CD4-positive, alpha-beta T cell (primary cell): ENCODE data around the gene TMEM131. TPM values are rescaled to one million over a fixed set of nuclear protein-coding genes. Genes with fewer than 3 reads are reported as not detected.
"Not testable (repeated sequence)": the region's sequence is repeated elsewhere in the genome, so short reads cannot be mapped to it uniquely, and the experiment has no call there.

Experiments used
- ATAC-seq: fragments of 200-7000 bp; cut with Tn5 transposase; one replicate; pipeline ENCODE4 v1.10.0; 2022; ENCODE audit warnings: mild to moderate bottlenecking; ENCODE audit not compliant: poor library complexity
- CTCF ChIA-PET: fragments of 350-600 bp; sonication (Branson Sonifier 250); formaldehyde crosslinking; loops from one replicate; lab custom pipeline; 2021; ENCODE audit warnings: antibody characterized with exemption, inconsistent platforms; lab: Charles Lee
- POLR2A ChIA-PET: fragments of 350-600 bp; sonication (Branson Sonifier 250); formaldehyde crosslinking; loops from one replicate; lab custom pipeline; 2021; ENCODE audit warnings: antibody characterized with exemption, inconsistent platforms; lab: Charles Lee
- DNase-seq, 14 experiments: peaks; one replicate each; pipeline ENCODE4 v3.0.0-alpha.2; 2013 to 2020; ENCODE audit warnings: mixed read lengths in 2 of 14
- H3K27ac ChIP-seq, 2 donors: one replicate each; pipeline versions ENCODE4 v1.5.1 to v1.7.0; 2013; ENCODE audit warnings: low read length in 2 of 2, low read depth in 1 of 2, mild to moderate bottlenecking in 1 of 2
- H3K27me3 ChIP-seq, 2 experiments: 1 replicate in 1 of 2; 2 replicates in 1 of 2; pipeline versions ENCODE4 v1.6.1 to v1.7.0; 2013; ENCODE audit warnings: low read length in 2 of 2, control low read depth in 1 of 2, mild to moderate bottlenecking in 1 of 2, moderate library complexity in 1 of 2; ENCODE audit not compliant: insufficient read depth in 2 of 2, control insufficient read depth in 1 of 2
- H3K36me3 ChIP-seq: one replicate; pipeline ENCODE4 v1.6.1; 2013; ENCODE audit warnings: low read length, control low read depth; ENCODE audit not compliant: insufficient read depth
- H3K4me1 ChIP-seq: one replicate; pipeline ENCODE4 v1.6.1; 2013; ENCODE audit warnings: low read length, control low read depth; ENCODE audit not compliant: insufficient read depth
- H3K4me3 ChIP-seq: one replicate; pipeline ENCODE4 v1.5.1; 2013; ENCODE audit warnings: mild to moderate bottlenecking, low read length, moderate library complexity
- H3K9me3 ChIP-seq, 2 experiments: 1 replicate in 1 of 2; 2 replicates in 1 of 2; pipeline versions ENCODE4 v1.6.1 to v1.7.0; 2013; ENCODE audit warnings: low read length in 2 of 2, mild to moderate bottlenecking in 2 of 2, control low read depth in 1 of 2, moderate library complexity in 1 of 2; ENCODE audit not compliant: control insufficient read depth in 1 of 2, insufficient read depth in 1 of 2
- H3K27ac Mint-ChIP-seq: one replicate; pipeline ENCODE4 v1.8.0; 2020; ENCODE audit warnings: mixed read lengths
- H3K27me3 Mint-ChIP-seq: one replicate; pipeline ENCODE4 v1.8.0; 2021; ENCODE audit warnings: mixed read lengths
- H3K36me3 Mint-ChIP-seq: one replicate; pipeline ENCODE4 v1.8.0; 2021; ENCODE audit warnings: low read depth, mixed read lengths
- H3K4me1 Mint-ChIP-seq: one replicate; pipeline ENCODE4 v1.8.0; 2021; ENCODE audit warnings: low read depth, mixed read lengths
- H3K4me3 Mint-ChIP-seq: one replicate; pipeline ENCODE4 v1.8.0; 2020; ENCODE audit warnings: mild to moderate bottlenecking, mixed read lengths
- H3K9me3 Mint-ChIP-seq: one replicate; pipeline ENCODE4 v1.8.0; 2020; ENCODE audit warnings: mixed read lengths
- CTCF ChIP-seq: fragments of 200-600 bp; IDR thresholded peaks from one replicate; pipeline ENCODE4 v1.8.0; 2022; ENCODE audit warnings: antibody characterized with exemption, mild to moderate bottlenecking
- intact Hi-C, 2 experiments: fragments of 100-400 bp; cut with DNase I in 1 of 2; cut with micrococcal nuclease in 1 of 2; formaldehyde crosslinking; loops; one replicate each; pipeline versions ENCODE4 v1.15.1 to v1.9.0; 2023 to 2025; cut with DNase I, micrococcal nuclease
- total RNA-seq, 174 experiments: library from RNA in 2 of 174; stranded (reverse) in 2 of 174; gene quantifications; one replicate each; pipeline ENCODE4 v1.2.3 and lab custom pipeline; 2021 to 2026

Gene TMEM131
- total RNA-seq, 2 experiments from 2014 or later = 29.2 to 33.6 TPM

- intact Hi-C loops = no loop called here
- no peaks in the 10 kb centered on the region for H3K27me3 Mint-ChIP-seq
- Histone ChIP-seq H3K36me3 (peaks cover 5% of the 10 kb centered on the region), H3K4me1 (peaks cover 10% of the 10 kb centered on the region), H3K9me3 (no peaks in the 10 kb centered on the region), H3K27ac (no peak overlapping the region), H3K4me3 (no peak overlapping the region), H3K27me3 (no peaks in the 10 kb centered on the region)
- H3K36me3 Mint-ChIP-seq = peaks cover 25% of the 10 kb centered on the region
- no peak overlapping the region for H3K27ac Mint-ChIP-seq
- no peak overlapping the region for H3K4me3 Mint-ChIP-seq
- H3K4me1 Mint-ChIP-seq = peaks cover 79% of the 10 kb centered on the region
- ATAC-seq (no peak), DNase-seq (no peak)
- H3K9me3 Mint-ChIP-seq = no peaks in the 10 kb centered on the region
- POLR2A ChIA-PET = no interaction called here
- TF ChIP-seq CTCF = no peak
- CTCF ChIA-PET = no interaction called here
Measured at GRCh38 chr2:97849881-97850528, 145.7 kb downstream of the TMEM131 start.

GRCh38 chr2:97848306-97848705 lies 147.4 kb downstream of the TMEM131 start:
- no peaks in the 10 kb centered on the region for H3K27me3 ChIP-seq
- H3K4me3 ChIP-seq = no peak overlapping the region
- no peak for TF ChIP-seq CTCF
- no peak overlapping the region for H3K4me3 Mint-ChIP-seq
- no peaks in the 10 kb centered on the region for H3K36me3 ChIP-seq
- intact Hi-C loops = no loop called here
- ATAC-seq = no peak
- H3K4me1 Mint-ChIP-seq = peaks cover 69% of the 10 kb centered on the region
- no peaks in the 10 kb centered on the region for H3K9me3 ChIP-seq
- no peak for DNase-seq
- H3K36me3 Mint-ChIP-seq = peaks cover 15% of the 10 kb centered on the region
- no peak overlapping the region for H3K27ac Mint-ChIP-seq
- H3K9me3 Mint-ChIP-seq = no peaks in the 10 kb centered on the region
- H3K27ac ChIP-seq = no peak overlapping the region
- H3K4me1 ChIP-seq = peaks cover 10% of the 10 kb centered on the region
- CTCF ChIA-PET = no interaction called here
- H3K27me3 Mint-ChIP-seq = no peaks in the 10 kb centered on the region
- POLR2A ChIA-PET = no interaction called here

- H3K36me3 ChIP-seq, H3K27ac ChIP-seq, H3K9me3 ChIP-seq, POLR2A ChIA-PET, DNase-seq, H3K4me3 ChIP-seq, H3K27me3 Mint-ChIP-seq, H3K27ac Mint-ChIP-seq, H3K4me3 Mint-ChIP-seq, H3K9me3 Mint-ChIP-seq, intact Hi-C loops, H3K4me1 ChIP-seq, ATAC-seq, H3K27me3 ChIP-seq: not testable (repeated sequence)
- CTCF ChIA-PET = interaction anchor here (0.6 kb wide), 1 partner anchor 29 kb away, joined by 4 read pairs; no protein-coding TSS in a partner anchor
- H3K36me3 Mint-ChIP-seq = peaks cover 25% of the 10 kb centered on the region
- peaks cover 57% of the 10 kb centered on the region for H3K4me1 Mint-ChIP-seq
Measured at GRCh38 chr2:97846716-97847115, 149.0 kb downstream of the TMEM131 start.

- intact Hi-C loops = no loop called here
- no peaks in the 10 kb centered on the region for H3K9me3 ChIP-seq
- ATAC-seq (no peak), DNase-seq (no peak)
- H3K4me1 ChIP-seq = no peaks in the 10 kb centered on the region
- Mint-ChIP-seq H3K27ac (no peak overlapping the region), H3K4me1 (peaks cover 48% of the 10 kb centered on the region), H3K4me3 (no peak overlapping the region), H3K36me3 (peaks cover 29% of the 10 kb centered on the region), H3K27me3 (no peaks in the 10 kb centered on the region), H3K9me3 (no peaks in the 10 kb centered on the region)
- POLR2A ChIA-PET = no interaction called here
- no peaks in the 10 kb centered on the region for H3K27me3 ChIP-seq
- CTCF ChIA-PET = interaction anchor here (0.6 kb wide), 1 partner anchor 1239 kb away, joined by 5 read pairs; no protein-coding TSS in a partner anchor
- no peak for TF ChIP-seq CTCF
- H3K27ac ChIP-seq = no peak overlapping the region
- no peak overlapping the region for H3K4me3 ChIP-seq
- peaks cover 15% of the 10 kb centered on the region for H3K36me3 ChIP-seq
Measured at GRCh38 chr2:97845818-97846217, 149.9 kb downstream of the TMEM131 start.
